Stimulated activated CD8-positive, alpha-beta memory T cell treated with anti-CD3 and anti-CD28 coated beads, Interleukin-2, amount 100 ng/mL, for 48 hours (primary cell): ENCODE data around the gene MSH2.
"Not testable (repeated sequence)": the region's sequence is repeated elsewhere in the genome, so short reads cannot be mapped to it uniquely, and the experiment has no call there.

Experiments
- DNase-seq, 2 donors: peaks; one replicate each; pipeline ENCODE4 v3.0.0-alpha.2; 2020; ENCODE audit warnings: low read depth in 2 of 2

The MSH2 gene

GRCh38 chr2:47402805-47403608 lies at the start of gene MSH2:
Gene MSH2 (plus strand): TSS chr2:47403156. CDS start chr2:47403192, 36 bp downstream.
- peak; percentile 89 to 90 for DNase-seq

- no peak for DNase-seq
Measured at GRCh38 chr2:47354013-47354847, 48.7 kb upstream of the MSH2 start.

- DNase-seq = no peak
Measured at GRCh38 chr2:47354848-47355204, 48.1 kb upstream of the MSH2 start.

- no peak for DNase-seq
Measured at GRCh38 chr2:47357483-47357882, 45.5 kb upstream of the MSH2 start.

GRCh38 chr2:47359375-47359868 lies 43.5 kb upstream of the MSH2 start:
- DNase-seq = no peak

- no peak for DNase-seq
Measured at GRCh38 chr2:47360283-47360682, 42.7 kb upstream of the MSH2 start.

- DNase-seq = no peak
Measured at GRCh38 chr2:47360927-47361326, 42.0 kb upstream of the MSH2 start.

- not testable (repeated sequence) for DNase-seq
Measured at GRCh38 chr2:47361505-47362229, 41.3 kb upstream of the MSH2 start.

- DNase-seq = no peak
Measured at GRCh38 chr2:47373747-47374146, 29.2 kb upstream of the MSH2 start.

- no peak for DNase-seq
Measured at GRCh38 chr2:47375307-47375706, 27.6 kb upstream of the MSH2 start.

GRCh38 chr2:47379384-47379783 lies 23.6 kb upstream of the MSH2 start:
- DNase-seq = no peak

- no peak for DNase-seq
Measured at GRCh38 chr2:47381408-47381807, 21.5 kb upstream of the MSH2 start.

- no peak for DNase-seq
Measured at GRCh38 chr2:47386551-47386950, 16.4 kb upstream of the MSH2 start.

GRCh38 chr2:47388888-47389287 lies 14.1 kb upstream of the MSH2 start:
- DNase-seq = no peak

- DNase-seq = no peak
Measured at GRCh38 chr2:47389692-47390091, 13.3 kb upstream of the MSH2 start.

GRCh38 chr2:47401789-47402554 lies 984 bp upstream of the MSH2 start:
- no peak for DNase-seq

- no peak for DNase-seq
Measured at GRCh38 chr2:47402555-47402804, 476 bp upstream of the MSH2 start.

GRCh38 chr2:47403609-47404193 lies 745 bp downstream of the MSH2 start:
- DNase-seq = no peak

- DNase-seq = no peak
Measured at GRCh38 chr2:47404356-47404755, 1.4 kb downstream of the MSH2 start.

- DNase-seq = no peak
Measured at GRCh38 chr2:47405757-47406156, 2.8 kb downstream of the MSH2 start.

GRCh38 chr2:47406649-47407330 lies 3.8 kb downstream of the MSH2 start:
- DNase-seq = not testable (repeated sequence)
